NCI-H748 treated with DMSO at 0.1 percent for 48 hours (cell line): ENCODE data around the gene SPEM3.

Experiments used
- DNase-seq: peaks from one replicate; lab custom pipeline; 2025; lab: John Stamatoyannopoulos, UW

Gene SPEM3

GRCh38 chr17:7428557-7428956 is at the start of gene SPEM3:
Gene SPEM3 (plus strand): TSS chr17:7428857. CDS start chr17:7428903, 46 bp downstream.
- no peak for DNase-seq

DNA sequence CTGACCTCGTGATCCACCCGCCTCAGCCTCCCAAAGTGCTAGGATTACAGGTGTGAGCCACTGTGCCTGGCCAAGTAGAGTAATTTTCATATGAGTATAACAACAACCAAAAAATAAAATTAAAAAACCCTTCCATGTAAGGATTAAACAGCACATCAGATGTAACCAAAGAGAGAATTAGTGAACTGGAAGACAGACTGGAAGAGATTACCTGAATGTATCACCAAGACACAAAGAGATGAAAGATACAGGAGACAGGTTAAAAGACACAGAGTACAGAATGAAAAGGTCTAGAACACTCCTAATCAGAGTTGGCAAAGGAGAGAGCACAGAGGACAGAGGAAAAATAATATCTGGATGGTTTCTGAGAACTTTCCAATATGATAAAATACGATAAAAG is 49.5 kb upstream of the SPEM3 start:
- no peak for DNase-seq

GRCh38 chr17:7380321-7380720 is 48.3 kb upstream of the SPEM3 start:
- peak; percentile 17 for DNase-seq

- peak; percentile 35 for DNase-seq
Measured at GRCh38 chr17:7380855-7381683, 47.6 kb upstream of the SPEM3 start, which contains the start of gene TNK1. Gene TNK1 (plus strand): TSS chr17:7381089. CDS start chr17:7382927, 1,838 bp downstream.

DNA sequence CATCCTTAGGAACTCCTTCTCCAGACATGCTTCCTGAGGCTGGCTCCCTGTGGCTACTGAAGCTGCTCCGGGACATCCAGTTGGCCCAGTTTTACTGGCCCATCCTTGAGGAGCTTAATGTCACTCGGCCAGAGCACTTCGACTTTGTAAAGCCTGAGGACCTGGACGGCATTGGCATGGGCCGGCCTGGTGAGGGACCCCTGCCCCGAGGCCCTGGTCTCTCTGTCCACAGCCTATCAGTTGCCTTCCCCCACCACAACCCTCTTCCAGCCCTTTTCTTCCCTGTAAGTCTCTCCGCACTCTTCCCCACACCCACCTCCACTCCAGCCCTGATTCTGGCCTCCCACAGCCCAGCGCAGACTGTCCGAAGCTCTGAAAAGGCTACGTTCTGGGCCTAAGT is 45.8 kb upstream of the SPEM3 start:
- no peak for DNase-seq

GRCh38 chr17:7383371-7383741 is 45.3 kb upstream of the SPEM3 start:
- no peak for DNase-seq

- peak; percentile 85 for DNase-seq
Measured at GRCh38 chr17:7383742-7384488, 44.7 kb upstream of the SPEM3 start.

- DNase-seq: no peak
Measured at GRCh38 chr17:7384489-7385081, 44.1 kb upstream of the SPEM3 start.

DNA sequence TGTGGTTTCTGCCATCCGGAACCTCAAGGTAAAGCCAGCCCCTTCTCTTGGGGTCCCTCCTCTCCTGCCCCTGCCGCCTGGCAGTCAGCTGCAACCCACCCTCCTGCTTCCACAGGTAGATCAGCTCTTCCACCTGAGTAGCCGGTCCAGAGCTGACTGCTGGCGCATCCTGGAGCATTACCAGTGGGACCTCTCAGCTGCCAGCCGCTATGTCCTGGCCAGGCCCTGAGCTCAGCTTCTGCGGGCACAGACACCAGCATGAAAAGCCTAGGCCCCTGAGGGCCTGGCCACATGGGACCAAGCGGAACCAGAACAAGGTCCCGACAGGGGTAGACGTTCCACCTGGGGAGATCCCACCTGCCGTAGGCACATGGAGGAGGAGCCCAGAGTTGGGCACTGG is 39.8 kb upstream of the SPEM3 start:
- no peak for DNase-seq

DNA sequence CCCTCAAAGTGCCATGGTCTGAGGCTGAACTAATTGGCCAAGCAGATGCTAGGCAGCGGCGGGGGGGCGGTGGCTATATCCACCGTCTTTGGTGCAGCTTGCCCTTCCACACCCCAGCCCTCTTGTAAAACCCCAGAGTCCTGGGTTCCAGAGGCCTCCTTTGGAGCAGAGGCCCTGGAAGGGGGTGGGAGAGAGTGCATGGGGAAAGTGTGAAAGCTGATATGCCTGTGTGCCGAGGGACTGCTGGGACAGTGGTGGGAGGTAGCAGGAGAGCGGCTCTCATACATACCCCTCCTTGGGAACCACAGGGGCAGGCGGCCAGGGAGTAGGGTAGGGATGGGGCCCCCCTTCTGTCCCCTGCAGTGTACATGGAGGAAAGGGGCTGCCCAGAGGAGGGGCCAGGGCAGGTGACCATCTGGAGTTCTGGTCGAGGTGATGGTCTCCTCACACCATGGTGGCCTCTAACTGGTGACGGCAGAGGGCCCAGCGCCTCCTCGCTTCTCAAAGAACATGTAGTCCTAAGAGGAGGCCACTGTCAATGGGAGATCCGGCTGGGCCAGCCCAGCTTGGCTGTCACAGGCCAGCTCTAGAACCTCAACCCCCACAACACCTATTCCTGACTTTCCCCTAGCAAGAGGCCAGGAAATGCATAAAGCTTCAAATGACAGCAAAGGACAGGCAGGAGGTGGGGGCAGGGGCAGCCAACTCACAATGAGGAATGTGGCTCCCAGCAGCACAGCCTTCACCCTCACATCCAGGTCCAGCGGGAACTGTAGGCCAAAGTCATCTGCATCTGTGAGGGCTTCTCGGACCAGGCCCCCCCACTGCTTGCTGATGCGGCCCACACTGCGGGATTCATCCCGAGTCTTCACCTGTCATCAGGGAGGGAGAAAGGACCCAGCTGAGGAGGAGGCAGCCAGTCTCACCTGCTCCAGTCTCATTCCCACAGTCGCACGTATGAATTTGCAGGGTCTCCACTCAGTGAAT is 38.4 kb upstream of the SPEM3 start:
- DNase-seq: no peak

DNA sequence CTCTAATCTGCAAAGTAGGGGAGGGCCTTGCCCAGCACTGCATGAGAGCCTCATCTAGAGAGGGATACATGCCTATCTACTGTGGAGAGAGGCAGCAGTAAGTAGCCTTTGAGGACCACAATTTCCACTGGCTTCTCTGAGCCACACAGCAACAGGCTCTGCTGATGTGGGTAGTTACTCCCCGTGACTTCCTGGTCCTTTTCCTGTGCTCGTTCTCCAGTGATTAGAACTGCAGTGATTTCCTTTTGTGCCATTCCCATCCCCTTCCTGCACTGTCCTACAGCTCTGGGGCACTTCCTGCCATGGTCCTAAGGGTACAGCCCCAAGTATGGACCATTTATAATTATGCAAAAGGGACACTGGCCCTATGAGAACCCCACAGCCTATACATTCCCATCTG is 37.4 kb upstream of the SPEM3 start:
- DNase-seq: no peak

- DNase-seq: no peak
Measured at GRCh38 chr17:7392696-7393612, 35.7 kb upstream of the SPEM3 start.

DNA sequence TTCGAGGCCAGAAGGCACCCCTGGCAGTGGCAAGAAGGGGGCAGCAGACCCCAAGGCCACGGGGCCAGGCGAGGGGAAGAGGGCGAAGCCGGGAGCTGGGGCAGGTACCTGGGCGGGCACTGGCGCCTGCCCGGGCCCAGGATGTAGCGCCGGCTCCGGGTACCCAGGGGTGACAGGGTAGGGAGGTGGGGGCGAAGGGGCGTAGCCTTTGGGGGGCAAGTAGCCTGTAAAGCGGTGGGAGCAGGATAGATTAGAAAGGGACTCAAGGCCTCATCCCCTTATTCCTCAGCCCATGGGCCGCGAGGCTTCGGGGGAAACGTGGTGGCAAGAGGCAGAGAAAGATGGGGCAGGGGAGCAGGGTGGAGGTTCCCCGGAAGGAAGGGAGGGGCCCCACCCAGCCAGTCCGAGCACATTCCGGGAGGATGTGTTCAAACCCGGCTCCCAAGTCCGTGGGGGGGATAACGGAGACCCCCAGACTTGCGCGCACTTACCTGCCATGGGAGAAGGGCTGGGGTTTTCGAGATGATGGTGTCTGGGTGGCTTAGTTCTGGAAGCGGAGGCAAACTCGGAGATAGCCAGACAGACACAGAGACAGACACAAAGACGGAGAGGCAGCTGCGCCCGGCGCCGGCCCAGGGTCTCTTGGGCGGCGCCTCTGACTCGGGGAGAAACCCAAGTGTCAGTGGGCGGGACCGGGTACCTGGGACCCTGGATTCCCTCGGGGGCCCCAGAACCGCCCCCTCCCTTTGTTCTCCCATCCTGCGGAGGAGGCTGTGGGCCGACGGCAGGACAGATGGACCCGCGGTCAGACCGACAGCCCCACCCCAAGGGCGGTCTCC is 34.8 kb upstream of the SPEM3 start:
- peak; percentile 77 for DNase-seq

- DNase-seq: peak; percentile 80
Measured at GRCh38 chr17:7394452-7395191, 34.0 kb upstream of the SPEM3 start, which contains the start of gene PLSCR3. Gene PLSCR3 (minus strand): TSS chr17:7394525. CDS start chr17:7394110, 415 bp downstream.

DNA sequence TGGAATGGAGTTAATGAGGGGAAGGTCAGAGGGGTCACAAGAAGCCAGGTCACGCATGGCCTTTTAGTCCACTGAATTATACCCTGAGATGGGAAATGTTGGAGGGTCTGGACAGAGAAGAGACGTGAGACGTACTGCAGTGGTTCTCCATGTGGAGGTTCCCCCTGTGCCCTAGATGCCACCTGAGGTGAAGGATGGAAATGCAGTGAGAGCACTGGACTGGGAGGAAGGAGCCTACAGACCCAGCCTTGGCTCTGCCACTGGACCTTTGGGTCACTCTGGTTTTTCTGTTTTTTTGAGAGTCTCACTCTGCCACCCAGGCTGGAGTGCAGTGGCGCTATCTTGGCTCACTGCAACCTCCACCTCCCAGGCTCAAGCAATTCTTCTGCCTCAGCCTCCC is 32.5 kb upstream of the SPEM3 start:
- DNase-seq: no peak

- DNase-seq: no peak
Measured at GRCh38 chr17:7398612-7399011, 30.0 kb upstream of the SPEM3 start.

- peak; percentile 60 for DNase-seq
Measured at GRCh38 chr17:7403043-7403726, 25.5 kb upstream of the SPEM3 start.

DNA sequence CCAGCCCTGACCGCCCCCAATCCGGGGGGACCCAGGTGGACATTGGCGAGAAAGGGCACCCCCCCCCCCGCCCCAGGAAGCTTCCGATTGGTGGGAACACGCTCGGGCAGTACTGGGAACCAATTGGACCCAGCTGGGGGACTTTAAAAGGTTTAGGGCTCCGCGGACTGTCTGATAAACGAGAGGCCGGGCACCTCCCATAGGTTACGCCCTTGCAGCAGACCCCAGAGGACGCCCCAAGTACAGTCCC is 25.0 kb upstream of the SPEM3 start:
- peak; percentile 76 for DNase-seq
